Spleen (tissue), 11 donors: Measurements from ENCODE around the gene OLFML2B. TPM values are rescaled to one million over a fixed set of nuclear protein-coding genes. Genes with fewer than 3 reads are reported as not detected.

Source experiments
- DNase-seq: peaks from one replicate; pipeline ENCODE4 v3.0.0-alpha.2; 2020
- H3K27ac ChIP-seq, 8 donors: fragments of 200-600 bp; sonication (generic) in 7 of 8; 1 replicate in 4 of 8; 2 replicates in 4 of 8; pipeline versions ENCODE4 v1.5.0 to v1.8.0; 2016 to 2021; ENCODE audit warnings: inconsistent platforms in 4 of 8, mild to moderate bottlenecking in 4 of 8, moderate library complexity in 1 of 8
- H3K27me3 ChIP-seq, 7 donors: fragments of 200-600 bp; sonication (generic) in 6 of 7; replicated peaks in 1 of 7; 1 replicate in 4 of 7; 2 replicates in 3 of 7; pipeline versions ENCODE4 v1.5.0 to v1.8.0; 2016 to 2021; ENCODE audit warnings: inconsistent platforms in 3 of 7, mild to moderate bottlenecking in 1 of 7
- H3K36me3 ChIP-seq, 6 donors: fragments of 200-600 bp; sonication (generic) in 5 of 6; 1 replicate in 4 of 6; 2 replicates in 2 of 6; pipeline versions ENCODE4 v1.5.0 to v1.8.0; 2016 to 2021; ENCODE audit warnings: inconsistent platforms in 2 of 6
- H3K4me1 ChIP-seq, 6 donors: fragments of 200-600 bp; sonication (generic) in 5 of 6; 1 replicate in 3 of 6; 2 replicates in 3 of 6; pipeline versions ENCODE4 v1.5.0 to v1.8.0; 2016 to 2021; ENCODE audit warnings: inconsistent platforms in 3 of 6
- H3K4me3 ChIP-seq, 8 donors: fragments of 200-600 bp; sonication (generic) in 7 of 8; 1 replicate in 4 of 8; 2 replicates in 4 of 8; pipeline versions ENCODE4 v1.5.0 to v1.8.0; 2016 to 2021; ENCODE audit warnings: inconsistent platforms in 4 of 8, mild to moderate bottlenecking in 4 of 8, moderate library complexity in 2 of 8
- H3K9me3 ChIP-seq, 8 donors: fragments of 200-600 bp; sonication (generic) in 7 of 8; 1 replicate in 4 of 8; 2 replicates in 4 of 8; pipeline versions ENCODE4 v1.5.0 to v1.8.0; 2016 to 2021; ENCODE audit warnings: inconsistent platforms in 4 of 8
- CTCF ChIP-seq, 11 experiments: fragments of 200-600 bp in 7 of 11; fragments of 450-650 bp in 4 of 11; sonication (generic) in 4 of 11; IDR thresholded peaks in 8 of 11; conservative IDR thresholded peaks in 3 of 11; 1 replicate in 7 of 11; 2 replicates in 4 of 11; pipeline versions ENCODE4 v1.4.0 to v1.8.0; 2016 to 2021; ENCODE audit warnings: antibody characterized with exemption in 11 of 11, inconsistent platforms in 4 of 11, mild to moderate bottlenecking in 1 of 11
- POLR2A ChIP-seq, 3 donors: fragments of 450-650 bp; IDR thresholded peaks; one replicate each; pipeline ENCODE4 v1.5.1; 2017; ENCODE audit warnings: antibody characterized with exemption in 3 of 3, mild to moderate bottlenecking in 1 of 3
- POLR2AphosphoS5 ChIP-seq, 3 donors: sonication (generic); formaldehyde crosslinking; IDR thresholded peaks; one replicate each; pipeline ENCODE4 v1.5.1; 2017; ENCODE audit warnings: antibody characterized with exemption in 3 of 3
- WGBS, 5 donors: extraction: QIAGEN DNeasy Blood & Tissue Kit in 3 of 5; methylation state at CpG; one replicate each; pipeline versions ENCODE4 v1.1.5 to v1.1.7; 2013 to 2018; 5-methylcytosine and 5-hydroxymethylcytosine counted together
- intact Hi-C: fragments of 100-400 bp; cut with DNase I; formaldehyde crosslinking; loops from one replicate; pipeline ENCODE4 v1.15.0; 2023; ENCODE audit warnings: low total_unique reads
- polyA plus RNA-seq, 3 donors: library from polyadenylated mRNA; stranded (reverse); fragments of 200-250 nt; gene quantifications; one replicate each; pipeline ENCODE4 v1.2.1, GENCODE V29; 2013
- total RNA-seq, 7 donors: library from RNA; depleted of rRNA in 3 of 7; stranded (reverse); fragments of >200 nt in 3 of 7; fragmentation: NEBNext Ultra II Directional in 4 of 7; extraction: Animal tissue kit (Norgen Biotek cat#: 25700) in 4 of 7; gene quantifications; one replicate each; pipeline versions ENCODE4 v1.1.0 to v1.2.1, GENCODE V29; 2016 to 2021
- donor health status: healthy with polysubstance abuse.
- donor health status: DM: no; HTN: no; CAD: no; lungs with moderate emphysema.
- donor health status: DM: no; HTN: no; CAD: no.
- donor health status: Bipolar disorder and iron deficiency.
- donor health status: healthy.
- donor health status: DM: no; HTN: no; CAD: no.
- donor health status: DM: yes; HTN: yes; CAD: no.

Gene OLFML2B
- total and polyA plus RNA-seq, 10 donors: 3.0 to 39.7 (median 15.0) TPM

- no peak for DNase-seq
- 83 to 96% (median 89%) methylated on average over 1 of the region's 1 CpG for WGBS, 5 donors
- Histone ChIP-seq H3K4me1 (no peaks in the 10 kb centered on the region), H3K4me3 (no peak overlapping the region), H3K27ac (no peak overlapping the region), H3K36me3 (no peaks in the 10 kb centered on the region), H3K9me3 (no peaks in the 10 kb centered on the region), H3K27me3 (peaks cover 0 to 52% (median 0%) of the 10 kb centered on the region in 7 donors)
- no peak for TF ChIP-seq POLR2A (IDR thresholded peaks at IDR 0.05)
- no peak for TF ChIP-seq CTCF (IDR thresholded peaks at IDR 0.05 in 8 of 11, conservative IDR thresholded peaks at IDR 0.05 in 3 of 11)
- TF ChIP-seq POLR2AphosphoS5 (IDR thresholded peaks at IDR 0.05): no peak
- intact Hi-C loops: loop anchor here (10.0 kb wide), 1 partner anchor 241 kb away; no protein-coding TSS in a partner anchor
These were observed 12.5 kb upstream of the OLFML2B start for GRCh38 chr1:162036163-162036562.

GRCh38 chr1:162035241-162035640 is 11.6 kb upstream of the OLFML2B start:
- no peak overlapping the region for H3K27ac ChIP-seq
- intact Hi-C loops: loop anchor here (10.0 kb wide), 1 partner anchor 240 kb away; no protein-coding TSS in a partner anchor
- 0 to 15% (median 8%) methylated on average over 2 of the region's 2 CpGs for WGBS, 5 donors
- TF ChIP-seq POLR2AphosphoS5 (IDR thresholded peaks at IDR 0.05): no peak
- no peak for TF ChIP-seq POLR2A (IDR thresholded peaks at IDR 0.05)
- no peak for TF ChIP-seq CTCF (IDR thresholded peaks at IDR 0.05 in 8 of 11, conservative IDR thresholded peaks at IDR 0.05 in 3 of 11)
- peaks cover 0 to 54% (median 0%) of the 10 kb centered on the region in 7 donors for H3K27me3 ChIP-seq
- no peak overlapping the region for H3K4me3 ChIP-seq
- H3K4me1 ChIP-seq: no peaks in the 10 kb centered on the region
- no peak for DNase-seq
- no peaks in the 10 kb centered on the region for H3K36me3 ChIP-seq
- H3K9me3 ChIP-seq: no peaks in the 10 kb centered on the region

GRCh38 chr1:162033428-162033827 is 9.8 kb upstream of the OLFML2B start:
- TF ChIP-seq POLR2AphosphoS5 (IDR thresholded peaks at IDR 0.05) (no peak), POLR2A (IDR thresholded peaks at IDR 0.05) (no peak), CTCF (IDR thresholded peaks at IDR 0.05 in 8 of 11, conservative IDR thresholded peaks at IDR 0.05 in 3 of 11) (no peak)
- DNase-seq: no peak
- Histone ChIP-seq H3K4me3 (no peak overlapping the region), H3K36me3 (no peaks in the 10 kb centered on the region), H3K9me3 (no peaks in the 10 kb centered on the region), H3K27me3 (peaks cover 0 to 59% (median 0%) of the 10 kb centered on the region in 7 donors), H3K27ac (no peak overlapping the region), H3K4me1 (no peaks in the 10 kb centered on the region)
- WGBS, 5 donors: 59 to 73% (median 68%) methylated on average over 5 to 6 of the region's 6 CpGs
- intact Hi-C loops: loop anchor here (10.0 kb wide), 1 partner anchor 239 kb away; no protein-coding TSS in a partner anchor

GRCh38 chr1:162030759-162031280 is 7.2 kb upstream of the OLFML2B start:
- Histone ChIP-seq H3K4me3 (no peak overlapping the region), H3K9me3 (no peaks in the 10 kb centered on the region), H3K27me3 (peaks cover 0 to 61% (median 2%) of the 10 kb centered on the region in 7 donors), H3K4me1 (no peaks in the 10 kb centered on the region), H3K27ac (no peak overlapping the region), H3K36me3 (no peaks in the 10 kb centered on the region)
- intact Hi-C loops: loop anchor here (10.0 kb wide), 1 partner anchor 236 kb away; no protein-coding TSS in a partner anchor
- TF ChIP-seq POLR2AphosphoS5 (IDR thresholded peaks at IDR 0.05) (no peak), POLR2A (IDR thresholded peaks at IDR 0.05) (no peak), CTCF (IDR thresholded peaks at IDR 0.05 in 8 of 11, conservative IDR thresholded peaks at IDR 0.05 in 3 of 11) (no peak)
- no peak for DNase-seq
- 80 to 94% (median 91%) methylated on average over 3 of the region's 3 CpGs for WGBS, 5 donors
